Measurements from ENCODE around the gene CXCR3.
"Not testable (repeated sequence)": the region's sequence is repeated elsewhere in the genome, so short reads cannot be mapped to it uniquely, and the experiment has no call there.

DNA sequence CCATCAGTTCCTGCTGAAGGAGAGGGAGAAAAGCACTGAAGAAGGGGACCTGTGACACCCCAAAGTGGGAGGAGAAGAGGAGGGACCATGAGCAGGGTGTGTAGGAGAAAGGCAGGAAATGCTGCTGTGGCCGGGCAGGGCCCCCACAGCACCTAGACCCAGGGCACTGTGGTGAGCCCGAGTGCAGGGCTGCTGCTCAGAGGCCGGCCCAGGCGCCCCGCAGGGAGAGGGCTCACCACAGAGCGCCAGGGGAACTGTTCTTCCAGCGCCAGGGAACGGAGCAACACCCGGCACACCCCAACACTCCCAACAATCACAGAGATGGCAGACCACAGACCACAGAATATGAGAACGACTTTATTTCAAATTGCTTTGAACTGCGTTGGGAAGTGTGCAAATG, 44.3 kb upstream of the CXCR3 start:
- TF ChIP-seq YY1 (IDR thresholded peaks at IDR 0.05; ENCODE audit: insufficient read depth, insufficient read length); SUZ12 (IDR thresholded peaks at IDR 0.05; ENCODE audit: extremely low read depth, insufficient read depth, insufficient read length); ZNF274 (IDR thresholded peaks at IDR 0.05; ENCODE audit: low read depth, low read length): not testable (repeated sequence)
